Posterior cingulate gyrus (tissue), 11 donors: ENCODE results near the gene YY1.
A peak's percentile ranks its signal among the peaks of the same experiment; 100 is the strongest.

Experiments used
- DNase-seq, 10 donors: peaks; one replicate each; pipeline versions ENCODE4 v3.0.0 to v3.0.0-alpha.2; 2020 to 2021; ENCODE audit warnings: mixed read lengths in 3 of 10
- intact Hi-C: fragments of 100-400 bp; cut with DNase I; formaldehyde crosslinking; loops from one replicate; pipeline ENCODE4 v1.15.1; 2023

Gene YY1

GRCh38 chr14:100323121-100323941, 84.4 kb downstream of the YY1 start, which contains the start of gene SLC25A47:
SLC25A47 (plus strand) TSS chr14:100323339; CDS start chr14:100323415, 76 bp downstream.
- intact Hi-C loops, result no loop called here
- DNase-seq, result peak in 1 of 10 donors; percentile 42

GRCh38 chr14:100323942-100324307, 85.0 kb downstream of the YY1 start:
- intact Hi-C loops, result no loop called here
- peak in 1 of 10 donors; percentile 54 for DNase-seq

DNA sequence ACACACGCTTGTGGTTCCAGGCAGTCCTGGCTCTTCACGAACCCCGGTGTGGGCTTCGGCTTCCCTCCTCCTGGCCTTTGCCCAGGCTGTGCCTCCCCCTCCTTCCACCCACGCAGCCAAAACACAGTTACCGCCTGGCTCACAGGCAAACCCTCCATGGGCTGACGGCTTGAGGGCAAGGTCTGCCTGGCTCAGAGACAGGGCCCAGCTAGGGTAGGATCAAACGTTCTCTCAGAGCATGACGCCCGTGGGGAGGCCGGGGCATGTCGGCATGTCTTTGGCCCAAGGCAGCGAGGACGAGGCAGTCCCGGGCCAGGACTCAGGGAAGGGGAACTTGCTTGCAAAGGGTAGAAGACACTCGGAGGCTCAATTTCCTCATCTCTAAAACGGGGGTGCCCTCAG, 86.3 kb downstream of the YY1 start:
- intact Hi-C loops, result no loop called here
- DNase-seq, result peak in 1 of 10 donors; percentile 64

DNA sequence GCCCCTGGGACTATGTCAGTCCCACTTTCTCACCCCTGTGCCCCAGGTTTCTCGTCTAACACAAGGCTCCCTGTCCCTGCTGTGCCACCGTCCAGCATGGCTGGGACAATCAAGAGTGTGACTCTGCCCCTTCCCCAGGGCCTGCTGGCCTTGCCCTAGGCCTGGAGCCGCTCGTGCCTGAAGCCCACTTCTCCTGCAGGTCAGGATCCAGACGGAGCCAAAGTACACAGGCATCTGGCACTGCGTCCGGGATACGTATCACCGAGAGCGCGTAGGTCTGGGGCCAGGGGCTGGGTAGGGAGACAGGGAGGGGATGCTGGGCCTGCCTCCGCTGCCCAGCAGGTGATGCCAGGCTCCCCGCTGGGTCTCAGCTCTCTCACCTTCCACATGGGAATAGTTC, 87.0 kb downstream of the YY1 start:
- DNase-seq, result no peak
- intact Hi-C loops, result no loop called here

- DNase-seq, result no peak
- intact Hi-C loops, result no loop called here
Measured at GRCh38 chr14:100327128-100327527, 88.2 kb downstream of the YY1 start.

DNA sequence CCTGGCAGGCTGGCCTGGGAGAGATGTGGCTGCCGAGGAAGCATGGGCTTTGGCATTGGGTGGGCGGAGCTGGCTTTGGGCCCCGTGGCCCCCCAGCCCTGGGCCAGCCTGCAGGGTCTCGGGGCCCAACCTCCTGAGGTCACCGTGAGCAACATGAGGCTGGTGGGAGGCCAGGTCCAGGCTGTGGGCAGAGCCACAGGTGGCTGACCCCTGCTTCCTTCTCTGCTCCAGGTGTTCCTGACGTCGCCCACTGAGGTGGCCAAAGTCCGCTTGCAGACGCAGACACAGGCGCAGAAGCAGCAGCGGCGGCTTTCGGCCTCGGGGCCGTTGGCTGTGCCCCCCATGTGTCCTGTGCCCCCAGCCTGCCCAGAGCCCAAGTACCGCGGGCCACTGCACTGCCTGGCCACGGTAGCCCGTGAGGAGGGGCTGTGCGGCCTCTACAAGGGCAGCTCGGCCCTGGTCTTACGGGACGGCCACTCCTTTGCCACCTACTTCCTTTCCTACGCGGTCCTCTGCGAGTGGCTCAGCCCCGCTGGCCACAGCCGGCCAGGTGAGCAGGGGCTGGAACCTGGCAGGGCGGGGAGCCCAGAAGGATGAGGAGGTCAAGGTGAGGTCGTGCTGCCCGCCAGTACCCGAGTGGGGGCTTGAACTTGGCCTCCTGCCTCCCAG, 89.7 kb downstream of the YY1 start:
- intact Hi-C loops, result no loop called here
- peak in 1 of 10 donors; percentile 44 for DNase-seq

DNA sequence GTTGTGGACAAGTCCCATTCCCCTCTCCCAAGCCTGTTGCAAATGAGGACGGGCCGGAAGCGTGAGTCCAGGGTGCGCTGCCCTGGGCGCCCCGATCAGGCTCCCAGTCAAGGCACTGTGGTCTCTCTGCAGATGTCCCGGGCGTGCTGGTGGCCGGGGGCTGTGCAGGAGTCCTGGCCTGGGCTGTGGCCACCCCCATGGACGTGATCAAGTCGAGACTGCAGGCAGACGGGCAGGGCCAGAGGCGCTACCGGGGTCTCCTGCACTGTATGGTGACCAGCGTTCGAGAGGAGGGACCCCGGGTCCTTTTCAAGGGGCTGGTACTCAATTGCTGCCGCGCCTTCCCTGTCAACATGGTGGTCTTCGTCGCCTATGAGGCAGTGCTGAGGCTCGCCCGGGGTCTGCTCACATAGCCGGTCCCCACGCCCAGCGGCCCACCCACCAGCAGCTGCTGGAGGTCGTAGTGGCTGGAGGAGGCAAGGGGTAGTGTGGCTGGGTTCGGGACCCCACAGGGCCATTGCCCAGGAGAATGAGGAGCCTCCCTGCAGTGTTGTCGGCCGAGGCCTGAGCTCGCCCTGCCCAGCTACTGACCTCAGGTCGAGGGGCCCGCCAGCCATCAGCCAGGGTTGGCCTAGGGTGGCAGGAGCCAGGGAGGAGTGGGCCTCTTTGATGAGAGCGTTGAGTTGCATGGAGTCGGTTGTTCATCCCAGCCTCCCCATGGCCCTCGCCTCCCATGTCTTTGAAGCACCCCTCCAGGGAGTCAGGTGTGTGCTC, 90.5 kb downstream of the YY1 start:
- intact Hi-C loops, result no loop called here
- DNase-seq, result peak in 1 of 10 donors; percentile 53

GRCh38 chr14:100330007-100330344, 91.0 kb downstream of the YY1 start:
- intact Hi-C loops, result no loop called here
- DNase-seq, result no peak

DNA sequence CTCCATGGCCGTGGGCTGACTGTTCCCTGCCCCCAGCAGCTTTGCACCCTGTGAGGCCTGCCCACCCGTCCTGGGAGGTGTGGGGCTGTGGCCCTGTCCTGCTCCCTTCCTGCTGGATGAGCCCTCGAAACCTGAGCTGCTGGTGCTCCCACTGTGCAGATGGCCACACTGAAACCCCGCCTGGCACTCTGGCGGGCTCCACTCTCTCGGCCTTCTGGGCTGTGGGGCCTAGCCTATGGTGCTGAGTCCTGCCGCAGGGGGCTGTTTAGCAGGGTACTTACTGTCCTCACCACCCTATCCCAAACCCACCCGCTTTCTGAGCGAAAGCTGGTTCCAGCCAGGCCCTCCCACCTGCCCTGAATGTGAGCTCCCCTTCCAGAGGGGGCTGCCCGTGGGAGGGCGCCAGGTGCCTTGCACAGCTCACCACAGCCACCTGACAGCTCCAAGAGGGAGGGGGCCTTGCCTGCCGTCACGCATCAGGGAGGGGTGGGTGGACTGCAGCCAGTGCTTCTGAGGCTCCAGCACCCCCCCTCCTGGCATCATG, 91.5 kb downstream of the YY1 start:
- peak in 1 of 10 donors; percentile 52 for DNase-seq
- intact Hi-C loops, result no loop called here

DNA sequence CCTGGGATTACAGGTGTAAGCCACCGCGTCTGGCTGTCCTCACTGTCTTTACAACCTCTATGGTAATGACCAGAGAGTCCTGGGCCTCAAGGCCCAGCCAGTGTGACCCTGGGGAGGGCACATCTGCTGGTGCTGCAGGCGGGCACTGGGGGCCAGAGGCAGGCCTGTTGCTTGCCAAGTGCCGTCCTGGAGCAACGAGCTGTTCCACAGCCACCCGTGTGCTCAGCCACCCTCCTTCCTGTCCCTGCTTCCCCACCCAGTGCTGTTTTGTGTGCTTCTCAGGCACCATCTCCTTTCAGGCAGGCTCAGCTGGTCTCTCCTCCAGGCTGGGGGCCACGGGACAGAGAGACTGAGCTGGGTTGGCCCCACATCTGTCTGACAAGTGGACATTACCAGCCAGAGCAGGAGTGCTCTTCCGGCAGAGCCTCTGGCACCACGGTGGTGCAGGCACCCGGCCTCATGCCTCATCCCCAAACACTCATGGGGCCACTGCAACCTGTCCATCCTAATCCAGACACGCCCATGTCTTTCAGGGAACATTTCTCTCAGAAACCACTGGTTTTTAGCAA, 93.2 kb downstream of the YY1 start:
- peak in 2 of 10 donors; percentile 54 to 62 for DNase-seq
- intact Hi-C loops, result no loop called here
